Neuron (in vitro differentiated cells): Measurements from ENCODE around the gene MMP27.

Source experiments
- H2AFZ ChIP-seq: one replicate; pipeline ENCODE4 v1.6.1; 2013; ENCODE audit warnings: low read depth, mild to moderate bottlenecking, inconsistent platforms, low read length, moderate library complexity
- H3K27me3 ChIP-seq: one replicate; pipeline ENCODE4 v1.6.1; 2013; ENCODE audit warnings: low read length; ENCODE audit not compliant: insufficient read depth
- H3K36me3 ChIP-seq: one replicate; pipeline ENCODE4 v1.6.1; 2013; ENCODE audit warnings: low read length; ENCODE audit not compliant: insufficient read depth
- H3K4me1 ChIP-seq: one replicate; pipeline ENCODE4 v1.6.1; 2013; ENCODE audit warnings: low read length; ENCODE audit not compliant: insufficient read depth
- H3K4me3 ChIP-seq: 2 replicates; pipeline ENCODE4 v1.5.1; 2013; ENCODE audit warnings: mild to moderate bottlenecking, low read length, moderate library complexity
- H3K9me3 ChIP-seq: one replicate; pipeline ENCODE4 v1.6.1; 2013; ENCODE audit warnings: low read length

The MMP27 gene

DNA sequence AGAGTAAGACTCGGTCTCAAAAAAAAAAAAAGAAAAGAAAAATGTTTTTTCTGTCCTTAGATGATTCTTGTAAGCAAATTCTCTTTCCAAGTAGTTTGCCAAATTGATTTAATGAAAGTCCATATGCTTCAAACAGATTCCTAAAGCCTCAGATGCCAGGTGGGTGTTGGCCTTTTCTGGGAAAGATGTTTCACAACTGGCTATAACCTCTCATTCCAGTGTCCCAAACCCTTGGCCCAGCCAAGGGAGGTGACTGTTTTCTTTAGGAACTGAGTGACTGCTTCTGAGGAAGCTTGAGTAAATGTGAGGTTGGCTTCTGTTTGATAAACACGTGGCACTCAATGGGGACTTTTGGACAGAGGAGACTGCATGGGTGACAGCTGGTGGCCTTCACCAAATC, 27.5 kb downstream of the MMP27 start:
- H3K9me3 ChIP-seq, result no peaks in the 10 kb centered on the region
- H2AFZ ChIP-seq, result no peak overlapping the region
- no peaks in the 10 kb centered on the region for H3K27me3 ChIP-seq
- H3K4me3 ChIP-seq, result no peak overlapping the region
- H3K36me3 ChIP-seq, result no peaks in the 10 kb centered on the region
- no peaks in the 10 kb centered on the region for H3K4me1 ChIP-seq

DNA sequence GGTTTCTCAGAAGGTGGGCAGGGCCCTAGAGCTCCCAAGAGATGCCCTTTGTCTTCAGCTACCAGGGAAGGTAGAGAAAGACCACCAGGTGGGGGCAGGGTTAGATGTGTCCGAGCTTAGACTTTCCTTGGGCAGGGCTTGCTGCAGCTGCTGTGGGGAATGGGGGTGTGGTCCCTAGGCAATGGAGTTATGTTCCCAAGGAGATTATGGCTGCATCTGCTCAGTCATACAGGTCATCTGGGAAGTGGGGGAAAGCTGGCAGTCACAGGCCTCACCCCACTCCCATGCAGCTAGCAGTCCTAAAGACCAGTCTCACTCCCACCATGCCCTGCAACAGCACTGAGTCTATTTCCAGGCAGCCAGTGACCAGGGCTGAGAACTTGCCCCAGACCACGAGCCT, 29.5 kb downstream of the MMP27 start:
- Histone ChIP-seq H3K4me1 (no peaks in the 10 kb centered on the region), H3K36me3 (no peaks in the 10 kb centered on the region), H3K4me3 (no peak overlapping the region), H3K9me3 (no peaks in the 10 kb centered on the region), H2AFZ (no peak overlapping the region), H3K27me3 (no peaks in the 10 kb centered on the region)

DNA sequence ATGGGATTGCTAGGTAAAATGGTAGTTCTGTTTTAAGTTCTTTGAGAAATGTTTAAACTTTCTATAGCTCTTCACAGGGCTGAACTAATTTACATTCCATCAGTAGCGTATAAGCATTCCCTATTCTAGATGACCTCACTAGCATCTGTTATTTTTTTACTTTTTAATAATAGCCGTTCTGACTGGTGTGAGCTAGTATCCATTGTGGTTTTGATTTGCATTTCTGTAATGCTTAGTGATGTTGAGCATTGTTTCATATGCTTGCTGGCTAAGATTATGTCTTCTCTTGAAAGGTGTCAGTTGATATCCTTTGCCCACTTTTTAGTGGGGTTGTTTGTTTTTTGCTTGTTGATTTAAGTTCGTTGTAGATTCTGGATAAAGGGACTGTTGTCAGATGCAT, 35.9 kb downstream of the MMP27 start:
- no peak overlapping the region for H3K4me3 ChIP-seq
- H3K27me3 ChIP-seq, result no peaks in the 10 kb centered on the region
- H2AFZ ChIP-seq, result no peak overlapping the region
- no peaks in the 10 kb centered on the region for H3K9me3 ChIP-seq
- H3K36me3 ChIP-seq, result no peaks in the 10 kb centered on the region
- no peaks in the 10 kb centered on the region for H3K4me1 ChIP-seq

DNA sequence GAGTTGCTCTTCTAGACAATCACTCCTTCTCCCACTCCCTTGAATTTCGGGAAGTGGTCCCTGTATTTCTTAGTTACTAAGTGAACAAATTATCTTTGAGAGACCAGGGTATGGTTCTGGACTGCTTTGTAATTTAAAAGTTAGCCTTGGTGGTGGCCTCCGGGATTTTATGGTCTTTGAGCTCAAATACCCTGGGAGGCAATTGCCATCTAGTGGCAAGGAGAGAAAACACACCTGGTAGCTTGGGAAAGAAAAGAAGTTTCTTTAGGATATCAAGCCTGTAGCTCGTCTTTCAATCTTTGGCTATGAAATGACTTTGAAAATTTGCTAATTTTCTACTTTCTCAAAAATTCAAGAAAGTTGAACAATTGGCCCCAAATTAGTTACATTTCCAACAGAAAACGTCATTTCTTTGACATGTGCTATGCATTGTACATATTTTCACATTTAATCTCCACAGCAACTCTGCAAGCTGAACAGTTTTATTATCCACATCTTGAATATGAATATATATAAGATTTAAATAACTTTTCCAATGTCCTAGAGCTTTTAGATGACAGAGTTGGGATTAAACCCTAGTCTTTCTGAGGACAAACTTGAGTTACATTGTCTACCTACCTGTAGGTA, 39.1 kb downstream of the MMP27 start:
- Histone ChIP-seq H3K27me3 (no peaks in the 10 kb centered on the region), H3K9me3 (no peaks in the 10 kb centered on the region), H3K4me1 (no peaks in the 10 kb centered on the region), H3K4me3 (no peak overlapping the region), H3K36me3 (no peaks in the 10 kb centered on the region), H2AFZ (no peak overlapping the region)

DNA sequence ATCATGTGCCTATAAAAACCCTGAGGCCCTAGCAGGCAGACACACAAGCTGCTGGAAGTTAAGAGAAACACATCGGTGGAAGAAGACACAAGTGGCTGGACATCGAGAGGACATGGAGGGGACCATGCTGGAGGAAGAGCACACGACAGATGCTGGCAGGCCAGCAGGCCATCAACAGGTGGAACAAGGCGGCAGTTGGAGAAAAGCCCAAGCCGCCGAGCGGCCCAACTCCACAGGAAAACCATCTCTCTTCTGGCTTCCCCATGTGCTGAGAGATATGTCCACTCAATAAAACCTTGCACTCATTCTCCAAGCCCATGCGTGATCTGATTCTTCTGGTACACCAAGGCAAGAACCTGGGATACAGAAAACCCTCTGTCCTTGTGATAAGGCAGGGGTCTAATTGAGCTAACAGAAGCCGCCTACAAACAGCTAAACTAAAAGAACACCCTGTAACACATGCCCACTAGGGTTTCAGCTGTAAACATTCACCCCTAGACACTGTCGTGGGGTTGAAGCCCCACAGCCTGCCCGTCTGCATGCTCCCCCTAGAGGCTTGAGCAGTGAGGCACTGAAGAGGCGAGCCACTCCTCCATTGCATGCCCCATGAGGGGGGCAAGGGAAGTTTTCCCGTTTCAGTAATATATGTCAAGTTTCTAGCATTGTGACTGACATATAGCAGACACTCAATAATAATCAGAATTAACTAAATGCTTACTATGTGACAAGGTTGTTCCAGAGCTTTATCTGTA, 41.4 kb downstream of the MMP27 start:
- Histone ChIP-seq H3K27me3 (no peaks in the 10 kb centered on the region), H3K4me3 (no peak overlapping the region), H2AFZ (no peak overlapping the region), H3K9me3 (no peaks in the 10 kb centered on the region), H3K4me1 (no peaks in the 10 kb centered on the region), H3K36me3 (no peaks in the 10 kb centered on the region)

DNA sequence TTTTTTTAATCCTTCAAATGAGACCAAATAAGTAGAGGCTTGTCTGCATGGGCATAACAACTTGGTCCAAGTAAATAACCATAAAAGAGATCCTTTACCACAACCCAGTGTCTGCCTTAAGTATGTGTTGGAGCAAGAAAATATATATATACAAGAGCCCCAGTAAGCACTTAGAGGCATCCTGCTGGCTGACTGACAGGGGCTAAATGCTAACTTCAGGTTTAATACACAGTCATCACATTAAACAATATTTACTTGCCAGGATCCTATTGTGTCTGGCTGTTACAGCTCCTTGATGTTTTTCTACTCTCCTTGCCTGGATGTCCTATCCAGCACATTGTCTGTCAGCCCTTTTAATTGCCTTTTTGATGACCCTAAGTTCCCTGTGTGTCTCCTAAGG, 43.0 kb downstream of the MMP27 start:
- Histone ChIP-seq H3K36me3 (no peaks in the 10 kb centered on the region), H2AFZ (no peak overlapping the region), H3K4me1 (no peaks in the 10 kb centered on the region), H3K4me3 (no peak overlapping the region), H3K9me3 (no peaks in the 10 kb centered on the region), H3K27me3 (no peaks in the 10 kb centered on the region)

DNA sequence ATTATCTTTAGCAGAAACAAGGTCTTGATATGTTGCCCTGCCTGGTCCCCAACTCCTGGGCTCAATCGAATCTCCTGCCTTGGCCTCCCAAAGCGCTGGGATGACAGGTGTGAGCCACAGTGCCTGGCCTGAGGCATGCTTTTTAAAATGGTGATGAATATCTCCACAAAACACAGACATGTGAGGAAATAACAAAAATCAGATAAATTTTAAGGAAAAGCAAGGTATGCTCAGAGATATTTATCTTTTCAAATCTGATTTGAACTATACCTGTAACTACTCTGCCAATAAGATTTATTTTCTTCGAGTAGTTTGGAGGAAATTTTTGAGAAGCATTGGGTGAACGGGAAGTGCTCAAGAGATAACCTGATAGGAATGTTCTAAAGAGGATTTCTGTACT, 44.5 kb downstream of the MMP27 start:
- no peak overlapping the region for H2AFZ ChIP-seq
- H3K9me3 ChIP-seq, result no peaks in the 10 kb centered on the region
- H3K4me1 ChIP-seq, result no peaks in the 10 kb centered on the region
- no peaks in the 10 kb centered on the region for H3K36me3 ChIP-seq
- H3K4me3 ChIP-seq, result no peak overlapping the region
- no peaks in the 10 kb centered on the region for H3K27me3 ChIP-seq

DNA sequence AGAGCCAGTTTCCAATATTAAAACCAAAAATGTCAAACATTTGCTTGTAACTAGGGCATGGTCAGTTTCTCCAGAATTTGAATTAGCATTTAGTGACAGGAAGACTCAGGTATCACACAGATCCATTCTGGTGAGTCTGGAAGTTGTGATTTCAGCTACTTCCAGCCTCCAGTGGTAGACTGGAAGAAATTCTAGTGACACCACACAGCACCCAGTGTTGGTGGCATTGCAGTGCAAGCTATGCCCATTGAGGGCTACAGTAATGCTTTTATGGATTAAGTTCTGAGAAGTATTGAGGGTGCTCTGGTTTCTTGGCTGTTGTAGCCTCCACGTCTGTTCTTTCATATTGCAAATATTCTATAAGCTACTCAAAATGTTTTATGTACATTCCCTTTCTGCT, 49.0 kb downstream of the MMP27 start:
- Histone ChIP-seq H3K4me3 (no peak overlapping the region), H3K27me3 (no peaks in the 10 kb centered on the region), H3K9me3 (no peaks in the 10 kb centered on the region), H3K4me1 (no peaks in the 10 kb centered on the region), H3K36me3 (no peaks in the 10 kb centered on the region), H2AFZ (no peak overlapping the region)

DNA sequence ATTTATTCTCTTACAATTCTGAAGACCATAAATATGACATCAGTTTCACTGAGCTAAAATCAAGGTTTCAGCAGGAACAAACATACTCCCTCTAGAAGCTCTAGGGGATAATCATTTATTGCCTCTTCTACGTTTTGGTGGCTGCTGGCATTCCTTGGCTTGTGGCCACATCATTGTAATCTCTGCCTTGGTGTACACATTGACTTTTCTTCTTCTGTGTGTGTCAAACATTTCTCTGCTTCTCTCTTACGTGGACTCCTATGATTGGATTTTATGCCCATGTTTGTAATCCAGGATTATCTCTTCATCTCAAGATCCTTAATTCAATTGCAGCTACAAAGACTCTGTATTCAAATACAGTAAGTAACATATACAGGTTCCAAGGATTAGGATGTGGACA, 50.0 kb downstream of the MMP27 start:
- no peak overlapping the region for H2AFZ ChIP-seq
- no peaks in the 10 kb centered on the region for H3K4me1 ChIP-seq
- no peak overlapping the region for H3K4me3 ChIP-seq
- H3K9me3 ChIP-seq, result no peaks in the 10 kb centered on the region
- H3K27me3 ChIP-seq, result no peaks in the 10 kb centered on the region
- H3K36me3 ChIP-seq, result no peaks in the 10 kb centered on the region

DNA sequence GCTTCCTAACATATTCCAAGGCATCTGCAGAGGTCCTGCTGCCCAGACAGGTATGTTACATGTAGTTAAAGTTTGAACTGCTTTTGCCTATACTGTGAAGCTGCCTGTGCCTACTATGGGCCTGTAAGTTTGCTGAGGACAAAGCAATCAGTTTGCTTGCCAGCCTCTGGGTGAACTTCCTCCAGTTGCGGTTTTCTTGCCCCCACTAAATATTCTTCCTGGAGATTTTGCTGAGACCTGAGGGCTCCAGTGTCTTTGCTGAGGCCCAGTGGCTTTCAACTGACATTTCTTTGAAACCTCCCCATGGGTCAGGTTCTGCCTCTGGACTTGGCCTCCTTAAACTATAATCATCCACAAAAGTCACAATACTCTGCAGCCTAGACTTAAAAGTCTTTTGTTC, 50.8 kb downstream of the MMP27 start:
- H3K36me3 ChIP-seq, result no peaks in the 10 kb centered on the region
- H3K4me1 ChIP-seq, result no peaks in the 10 kb centered on the region
- H3K27me3 ChIP-seq, result no peaks in the 10 kb centered on the region
- H3K9me3 ChIP-seq, result no peaks in the 10 kb centered on the region
- no peak overlapping the region for H3K4me3 ChIP-seq
- H2AFZ ChIP-seq, result no peak overlapping the region

DNA sequence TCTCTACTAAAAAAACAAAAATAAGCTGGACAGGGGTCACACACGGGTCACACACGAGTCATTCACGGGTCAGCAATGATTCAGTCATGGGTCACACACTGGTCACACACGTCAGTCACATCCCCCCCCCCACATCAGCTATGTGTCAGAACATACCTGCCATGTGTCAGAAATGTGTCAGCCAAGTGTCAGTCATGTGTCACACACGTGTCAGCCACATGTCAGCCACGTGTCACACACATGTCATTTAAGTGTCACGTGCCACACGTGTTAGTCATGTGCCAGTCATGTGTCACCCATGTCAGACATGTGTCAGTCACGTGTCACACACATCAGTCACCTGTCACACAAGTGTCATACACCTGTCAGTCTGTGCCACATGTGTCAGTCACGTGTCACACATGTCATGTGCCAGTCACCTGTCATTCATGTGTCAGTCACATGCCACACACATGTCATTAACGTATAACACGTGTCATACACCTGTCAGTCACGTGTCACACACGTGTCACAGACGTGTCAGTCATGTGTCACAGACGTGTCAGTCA, 51.8 kb downstream of the MMP27 start:
- no peaks in the 10 kb centered on the region for H3K27me3 ChIP-seq
- H3K4me1 ChIP-seq, result no peaks in the 10 kb centered on the region
- H3K36me3 ChIP-seq, result no peaks in the 10 kb centered on the region
- no peak overlapping the region for H3K4me3 ChIP-seq
- H2AFZ ChIP-seq, result no peak overlapping the region
- H3K9me3 ChIP-seq, result no peaks in the 10 kb centered on the region

DNA sequence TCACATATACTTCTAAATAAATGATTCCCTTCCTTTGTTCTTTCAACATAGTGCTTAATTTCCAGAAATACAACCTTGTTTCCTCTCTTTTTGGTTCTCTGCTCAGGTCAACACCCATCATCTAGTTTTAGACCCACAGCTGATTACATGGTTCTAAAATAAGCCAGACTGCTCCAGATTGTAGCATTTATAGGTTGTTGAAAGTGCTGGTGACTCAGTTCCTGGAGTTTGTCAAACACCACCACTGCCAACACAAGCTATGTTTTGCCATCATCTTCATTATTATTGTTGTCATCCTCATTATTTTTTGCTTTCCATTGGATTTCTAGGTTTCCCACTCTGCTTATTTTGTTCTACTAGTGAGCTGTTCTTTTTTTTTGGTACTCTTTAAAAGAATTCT, 58.1 kb downstream of the MMP27 start:
- Histone ChIP-seq H3K4me3 (no peak overlapping the region), H3K4me1 (no peaks in the 10 kb centered on the region), H3K27me3 (no peaks in the 10 kb centered on the region), H3K9me3 (no peaks in the 10 kb centered on the region), H2AFZ (no peak overlapping the region), H3K36me3 (no peaks in the 10 kb centered on the region)

DNA sequence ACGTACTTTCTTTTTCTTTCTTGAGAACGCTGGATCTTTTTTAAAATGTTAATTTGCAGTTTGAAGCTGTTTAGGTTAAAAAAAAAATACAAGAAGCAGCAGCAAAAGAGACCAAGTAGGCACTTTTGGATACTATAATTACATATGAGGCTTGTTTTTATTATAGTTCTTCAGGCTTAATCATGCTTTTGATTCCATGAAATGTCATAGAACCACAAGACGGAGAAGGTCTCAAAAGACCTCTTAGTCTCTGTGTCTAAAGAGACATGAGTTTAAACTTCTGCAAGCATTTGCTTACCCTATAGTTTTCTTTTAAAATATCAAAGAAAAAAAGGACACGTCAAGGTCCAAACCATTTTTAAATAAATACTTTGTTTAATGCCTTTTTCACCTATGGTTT, 61.6 kb downstream of the MMP27 start:
- Histone ChIP-seq H3K36me3 (no peaks in the 10 kb centered on the region), H3K27me3 (no peaks in the 10 kb centered on the region), H3K9me3 (no peaks in the 10 kb centered on the region), H2AFZ (no peak overlapping the region), H3K4me1 (no peaks in the 10 kb centered on the region), H3K4me3 (no peak overlapping the region)
